Measurements from ENCODE around the gene POR.
A peak's percentile ranks its signal among the peaks of the same experiment; 100 is the strongest.

Gene POR

GRCh38 chr7:75916685-75917634 is 2.0 kb downstream of the POR start:
- H3K4me3 ChIP-seq (replicated peaks in 1 of 2; ENCODE audit: low read depth in 2 of 2, low read length in 2 of 2), result no peak overlapping the region
- DNase-seq (ENCODE audit: low read depth in 2 of 2), result no peak
- no peak for TF ChIP-seq CTCF (IDR thresholded peaks at IDR 0.05; ENCODE audit: low read depth, low read length)

DNA sequence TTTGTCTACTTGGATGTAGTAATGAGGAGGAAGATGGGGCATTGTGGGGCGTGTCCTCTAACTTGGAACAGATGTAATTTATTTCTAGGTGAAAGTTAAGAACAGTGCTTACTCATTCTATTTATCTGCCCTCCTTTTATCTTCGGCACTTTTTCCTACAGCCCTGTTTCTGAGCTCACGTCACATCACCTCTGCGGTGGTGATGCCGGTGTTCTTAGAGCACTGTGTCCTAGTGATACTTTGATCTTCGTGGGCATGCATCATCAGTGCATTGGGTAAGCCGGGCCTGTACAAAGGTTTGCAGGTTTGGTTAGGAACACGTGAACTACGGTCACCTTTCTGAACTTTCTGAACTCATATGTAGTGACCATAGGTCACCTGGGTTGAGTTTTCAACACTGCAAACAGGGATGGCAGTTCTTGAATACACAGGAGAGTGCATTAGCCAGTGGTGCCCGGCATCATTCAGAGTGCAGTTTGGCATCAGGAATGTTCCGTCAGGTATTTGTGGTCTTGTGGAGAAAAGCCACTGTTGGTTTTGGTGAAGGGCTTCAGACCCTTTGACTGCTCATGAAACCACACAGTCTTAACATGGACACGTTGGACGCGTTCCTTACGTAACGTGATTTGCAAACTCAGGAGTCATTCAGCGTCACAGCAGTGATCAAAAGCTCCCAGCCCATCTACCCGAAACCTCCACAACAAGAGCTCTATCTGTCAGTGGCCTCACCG is 5.6 kb downstream of the POR start:
- no peak overlapping the region for H3K4me3 ChIP-seq (replicated peaks in 1 of 2; ENCODE audit: low read depth in 2 of 2, low read length in 2 of 2)
- no peak for TF ChIP-seq CTCF (IDR thresholded peaks at IDR 0.05; ENCODE audit: low read depth, low read length)
- peak; percentile 36 to 74 for DNase-seq (ENCODE audit: low read depth in 2 of 2)

- no peak for DNase-seq (ENCODE audit: low read depth in 2 of 2)
- no peak overlapping the region for H3K4me3 ChIP-seq (replicated peaks in 1 of 2; ENCODE audit: low read depth in 2 of 2, low read length in 2 of 2)
- no peak for TF ChIP-seq CTCF (IDR thresholded peaks at IDR 0.05; ENCODE audit: low read depth, low read length)
These were observed 6.5 kb downstream of the POR start for GRCh38 chr7:75921479-75921878.

DNA sequence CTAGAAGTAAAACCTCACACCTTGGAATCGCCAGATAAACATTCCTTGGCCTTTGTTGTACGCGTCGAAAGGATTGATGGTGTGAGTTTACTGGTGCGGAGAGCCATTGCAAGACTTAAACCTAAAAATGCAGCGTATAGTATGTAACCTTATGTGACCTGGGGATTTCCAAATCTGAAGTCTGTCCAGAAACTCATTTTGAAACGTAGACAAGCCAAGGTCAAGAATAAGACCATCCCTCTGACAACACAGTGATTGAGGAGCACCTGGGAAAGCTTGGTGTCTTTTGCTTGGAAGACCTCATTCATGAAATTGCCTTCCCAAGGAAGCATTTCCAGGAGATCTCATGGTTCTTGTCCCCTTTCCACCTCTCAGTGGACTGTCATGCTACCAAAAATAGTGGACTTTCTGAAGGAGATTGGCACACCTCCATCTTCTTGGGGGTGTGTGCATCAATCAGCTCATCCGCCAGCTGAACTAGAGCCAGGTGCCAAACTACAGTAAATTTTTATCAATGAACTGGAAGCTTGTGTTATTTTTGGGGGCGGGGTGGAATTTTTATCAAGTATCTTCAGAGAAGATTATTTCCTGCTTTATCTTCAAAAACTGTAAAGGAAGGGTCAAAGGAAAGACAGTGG is 8.1 kb downstream of the POR start:
- no peak for TF ChIP-seq CTCF (IDR thresholded peaks at IDR 0.05; ENCODE audit: low read depth, low read length)
- DNase-seq (ENCODE audit: low read depth in 2 of 2), result no peak

GRCh38 chr7:75924256-75924655 is 9.3 kb downstream of the POR start:
- no peak for TF ChIP-seq CTCF (IDR thresholded peaks at IDR 0.05; ENCODE audit: low read depth, low read length)
- no peak for DNase-seq (ENCODE audit: low read depth in 2 of 2)
- H3K4me3 ChIP-seq (replicated peaks in 1 of 2; ENCODE audit: low read depth in 2 of 2, low read length in 2 of 2), result no peak overlapping the region

More for the DNA sequence above, 8.1 kb downstream of the POR start:
- H3K4me3 ChIP-seq (replicated peaks in 1 of 2; ENCODE audit: low read depth in 2 of 2, low read length in 2 of 2), result no peak overlapping the region

GRCh38 chr7:75924889-75925288 is 9.9 kb downstream of the POR start:
- H3K4me3 ChIP-seq (replicated peaks in 1 of 2; ENCODE audit: low read depth in 2 of 2, low read length in 2 of 2), result no peak overlapping the region
- TF ChIP-seq CTCF (IDR thresholded peaks at IDR 0.05; ENCODE audit: low read depth, low read length), result no peak
- DNase-seq (ENCODE audit: low read depth in 2 of 2), result no peak

Data from cardiac fibroblast (primary cell).